Kidney tubule cell (primary cell): ENCODE measurements around the gene GAK.
"Not testable (repeated sequence)": the region's sequence is repeated elsewhere in the genome, so short reads cannot be mapped to it uniquely, and the experiment has no call there.

Experiments used
- DNase-seq: peaks from one replicate; pipeline ENCODE4 v3.0.0-alpha.2; 2018; ENCODE audit warnings: low spot score

Gene GAK

DNA sequence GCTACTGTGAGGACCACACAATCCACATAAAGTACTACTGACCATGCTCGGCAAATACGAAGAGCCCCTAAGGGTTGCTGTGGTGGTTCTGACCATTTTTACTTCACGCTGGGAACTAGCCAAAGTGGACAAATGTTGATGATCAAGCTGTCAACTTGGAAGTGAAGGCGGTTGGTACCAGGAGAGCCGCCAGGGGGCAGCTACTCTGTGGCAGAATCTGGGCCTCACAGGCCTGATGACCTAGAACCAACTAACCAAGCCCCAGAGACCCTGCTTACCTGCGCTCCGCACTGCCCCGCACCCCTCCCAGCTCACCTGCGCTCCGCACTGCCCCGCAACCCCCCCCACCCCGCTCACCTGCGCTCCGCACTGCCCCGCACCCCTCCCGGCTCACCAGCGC, 5.6 kb downstream of the GAK start:
- DNase-seq: no peak

DNA sequence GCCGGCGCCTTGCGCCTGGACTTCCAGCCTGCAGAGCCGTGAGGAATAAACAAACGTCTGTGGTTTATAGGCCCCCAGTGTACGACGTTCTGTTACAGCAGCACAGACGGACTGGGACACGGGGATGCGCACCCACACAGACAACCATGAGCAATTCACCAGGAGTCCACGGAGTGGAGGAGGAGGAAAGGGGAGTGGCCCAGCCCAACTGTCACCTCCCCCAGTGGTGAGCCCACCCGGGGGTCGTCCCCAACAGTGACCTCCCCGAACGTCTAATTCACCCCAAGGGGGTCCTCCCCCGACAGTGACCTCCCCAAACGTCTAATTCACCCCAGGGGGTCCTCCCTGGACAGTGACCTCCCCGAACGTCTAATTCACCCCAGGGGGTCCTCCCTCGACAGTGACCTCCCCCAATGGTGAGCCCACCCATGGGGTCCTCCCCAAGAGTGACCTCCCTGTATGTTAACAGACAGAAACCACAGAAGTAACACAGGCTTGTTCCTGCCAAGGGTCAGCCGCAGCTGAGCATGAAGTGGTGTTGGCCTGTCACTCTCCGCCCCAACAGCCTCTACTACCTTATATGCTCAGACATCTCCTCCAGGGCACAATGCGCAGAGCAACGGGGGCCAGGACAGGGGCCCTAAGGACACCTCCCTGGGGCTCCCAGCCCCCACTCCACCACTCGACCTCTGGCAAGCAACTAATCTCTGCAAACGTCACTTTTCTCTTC, 6.2 kb downstream of the GAK start:
- no peak for DNase-seq

DNA sequence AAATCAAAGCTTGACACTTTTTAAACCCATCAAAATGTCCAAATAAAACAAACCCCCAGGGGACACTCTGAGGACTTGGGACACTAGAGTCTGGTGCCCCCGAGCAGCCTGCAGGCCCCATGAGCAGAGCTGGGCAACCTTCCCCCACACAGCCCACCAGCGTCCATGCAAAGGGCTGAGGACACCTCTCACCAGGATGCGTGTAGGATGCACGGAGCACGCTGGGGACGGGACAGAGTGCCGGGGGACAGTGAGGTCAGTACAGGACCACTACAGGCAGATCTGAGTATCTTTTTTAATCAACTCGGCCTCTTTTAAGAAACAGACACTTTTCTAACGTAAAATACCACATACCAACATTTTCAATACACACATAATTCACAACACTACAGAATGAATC, 6.9 kb downstream of the GAK start:
- DNase-seq: no peak

DNA sequence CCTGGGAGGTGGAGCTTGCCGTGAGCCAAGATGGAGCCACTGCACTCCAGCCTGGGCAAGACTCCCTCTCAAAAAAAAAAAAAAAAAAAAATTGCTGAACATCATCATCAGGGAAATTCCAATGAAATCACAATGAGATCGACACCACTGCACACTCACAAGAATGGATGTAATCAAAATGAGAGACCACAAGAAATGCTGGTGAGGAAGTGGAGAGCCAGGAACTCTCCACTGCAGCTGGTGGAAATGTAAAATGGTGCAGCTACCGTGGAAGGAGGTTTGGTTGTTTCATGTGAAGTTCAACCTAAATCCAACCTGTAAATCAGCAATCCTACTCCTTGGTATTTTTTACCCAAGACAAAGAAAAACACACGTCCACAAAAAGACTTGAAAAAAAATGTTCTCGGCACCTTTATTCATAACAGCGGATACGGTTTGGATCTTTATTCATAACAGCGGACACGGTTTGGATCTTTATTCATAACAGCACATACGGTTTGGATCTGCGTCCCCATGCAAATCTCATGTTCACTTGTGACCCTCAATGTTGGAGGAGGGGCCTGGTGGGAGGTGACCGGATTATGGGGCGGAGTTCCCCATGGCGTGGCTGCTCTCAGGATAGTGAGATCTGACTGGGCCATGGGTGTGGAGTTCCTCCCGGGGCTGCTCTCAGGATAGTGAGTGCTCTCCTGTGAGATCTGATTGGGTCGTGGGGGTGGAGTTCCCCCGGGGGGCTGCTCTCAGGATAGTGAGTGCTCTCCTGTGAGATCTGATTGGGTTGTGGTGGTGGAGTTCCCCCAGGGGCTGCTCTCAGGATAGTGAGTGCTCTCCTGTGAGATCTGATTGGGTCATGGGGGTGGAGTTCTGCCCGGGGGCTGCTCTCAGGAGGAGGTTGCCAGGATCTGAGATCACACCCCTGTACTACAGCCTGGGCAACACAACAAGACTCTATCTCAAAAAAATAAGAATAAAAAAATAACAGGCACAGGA, 7.7 kb downstream of the GAK start:
- peak; percentile 78 for DNase-seq

DNA sequence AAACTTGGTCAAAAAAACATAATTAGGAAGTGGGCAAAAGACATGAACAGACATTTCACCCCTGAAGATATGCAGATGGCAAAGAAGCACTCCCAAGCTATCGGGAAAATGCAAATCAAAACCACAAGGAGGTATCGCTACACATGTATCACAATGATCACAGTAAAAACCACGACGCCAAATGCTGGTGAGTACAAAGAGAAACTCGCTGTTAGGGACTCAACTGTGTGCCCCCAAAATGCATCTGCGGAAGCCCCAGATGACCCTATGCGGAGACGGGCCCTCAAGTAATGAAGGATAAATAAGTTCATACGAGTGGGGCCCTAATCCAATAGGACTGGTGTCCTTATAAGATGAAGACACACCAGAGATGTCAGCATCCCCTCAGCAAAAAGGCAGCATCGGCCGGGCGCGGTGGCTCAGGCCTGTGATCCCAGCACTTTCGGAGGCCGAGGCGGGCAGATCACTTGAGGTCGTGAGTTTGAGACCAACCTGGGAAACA, 10.2 kb downstream of the GAK start:
- DNase-seq: no peak

DNA sequence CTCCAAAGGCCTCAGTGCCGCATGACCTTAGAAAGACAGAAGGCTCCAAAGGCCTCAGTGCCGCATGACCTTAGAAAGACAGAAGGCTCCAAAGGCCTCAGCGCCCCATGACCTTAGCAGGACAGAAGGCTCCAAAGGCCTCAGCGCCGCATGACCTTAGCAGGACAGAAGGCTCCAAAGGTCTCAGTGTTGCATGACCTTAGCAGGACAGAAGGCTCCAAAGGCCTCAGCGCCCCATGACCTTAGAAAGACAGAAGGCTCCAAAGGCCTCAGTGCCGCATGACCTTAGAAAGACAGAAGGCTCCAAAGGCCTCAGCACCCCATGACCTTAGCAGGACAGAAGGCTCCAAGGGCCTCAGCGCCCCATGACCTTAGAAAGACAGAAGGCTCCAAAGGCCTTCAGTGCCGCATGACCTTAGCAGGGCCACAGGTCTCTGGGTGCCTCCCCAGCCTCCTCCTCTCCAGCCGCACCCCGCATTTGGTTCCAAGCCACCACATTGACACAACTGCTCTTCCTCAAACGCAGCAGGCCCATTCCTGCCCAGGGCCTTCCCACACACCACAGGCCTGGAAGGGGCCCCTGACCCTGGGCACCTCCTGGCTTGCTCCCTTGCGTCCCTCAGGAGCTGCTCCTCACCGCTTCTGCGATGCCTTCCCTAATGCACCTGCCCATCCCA, 13.0 kb downstream of the GAK start:
- DNase-seq: not testable (repeated sequence)

DNA sequence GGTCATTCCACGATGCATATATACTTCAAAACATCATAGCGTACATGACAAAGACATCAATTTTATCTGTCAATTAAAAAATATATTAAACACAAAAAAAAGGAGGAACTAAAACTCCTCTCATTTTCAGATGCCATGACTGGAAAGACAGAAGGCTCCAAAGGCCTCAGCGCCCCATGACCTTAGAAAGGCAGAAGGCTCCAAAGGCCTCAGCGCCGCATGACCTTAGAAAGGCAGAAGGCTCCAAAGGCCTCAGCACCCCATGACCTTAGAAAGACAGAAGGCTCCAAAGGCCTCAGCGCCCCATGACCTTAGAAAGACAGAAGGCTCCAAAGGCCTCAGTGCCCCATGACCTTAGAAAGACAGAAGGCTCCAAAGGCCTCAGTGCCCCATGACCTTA, 13.5 kb downstream of the GAK start:
- not testable (repeated sequence) for DNase-seq

DNA sequence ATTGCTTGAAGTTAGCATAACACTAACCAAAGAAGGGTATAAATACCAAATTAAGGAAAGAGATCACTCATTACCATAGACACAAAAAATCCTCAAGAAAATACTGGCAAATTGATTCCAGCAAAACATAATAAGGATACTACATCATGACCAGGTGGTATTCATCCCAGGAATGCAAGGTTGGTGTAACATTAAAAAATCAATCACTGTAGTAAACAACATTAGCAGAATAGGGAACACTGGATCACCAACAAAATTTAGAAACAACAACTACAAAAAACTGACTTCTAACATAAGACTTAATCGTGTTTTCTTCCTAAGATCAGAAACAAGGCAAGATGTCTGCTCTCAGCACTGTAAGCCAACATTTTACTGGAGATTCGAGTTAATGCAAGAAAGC, 14.1 kb downstream of the GAK start:
- no peak for DNase-seq

DNA sequence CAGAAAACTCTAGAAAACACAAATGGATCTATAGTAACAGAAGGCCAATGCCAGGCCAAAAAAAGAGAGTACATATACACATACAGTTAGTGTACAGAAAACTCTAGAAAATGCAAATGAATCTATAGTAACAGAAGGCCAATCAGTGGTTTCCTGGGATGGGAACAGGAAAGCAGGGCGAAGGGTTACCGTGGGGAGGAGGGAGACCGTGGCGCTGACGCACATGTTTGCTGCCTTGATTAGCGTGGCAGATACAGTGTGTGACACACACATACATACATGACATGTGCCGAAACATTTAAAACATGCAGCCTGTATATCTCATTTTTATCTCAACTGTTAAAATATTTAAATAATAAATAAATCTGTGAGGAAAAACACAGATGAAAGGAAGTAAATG, 14.7 kb downstream of the GAK start:
- DNase-seq: no peak

DNA sequence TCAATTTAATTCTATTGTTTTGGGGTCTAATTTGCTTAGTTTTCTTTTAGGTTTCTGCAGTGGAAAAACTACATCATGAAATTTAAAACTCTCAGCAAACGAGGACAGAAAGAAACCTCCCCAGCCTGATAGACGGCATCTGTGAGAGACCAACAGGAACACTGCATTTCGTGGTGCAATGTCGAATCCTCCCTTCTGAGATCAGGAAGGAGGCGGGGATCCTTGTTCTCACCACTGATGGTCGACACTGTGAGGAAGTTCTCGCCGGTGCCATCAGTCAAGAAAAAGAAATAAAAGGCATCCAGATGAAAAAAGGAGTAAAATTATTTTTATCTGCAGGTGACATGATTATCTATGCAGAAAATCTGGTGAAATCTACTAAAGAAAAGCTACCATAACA, 16.5 kb downstream of the GAK start:
- DNase-seq: no peak

DNA sequence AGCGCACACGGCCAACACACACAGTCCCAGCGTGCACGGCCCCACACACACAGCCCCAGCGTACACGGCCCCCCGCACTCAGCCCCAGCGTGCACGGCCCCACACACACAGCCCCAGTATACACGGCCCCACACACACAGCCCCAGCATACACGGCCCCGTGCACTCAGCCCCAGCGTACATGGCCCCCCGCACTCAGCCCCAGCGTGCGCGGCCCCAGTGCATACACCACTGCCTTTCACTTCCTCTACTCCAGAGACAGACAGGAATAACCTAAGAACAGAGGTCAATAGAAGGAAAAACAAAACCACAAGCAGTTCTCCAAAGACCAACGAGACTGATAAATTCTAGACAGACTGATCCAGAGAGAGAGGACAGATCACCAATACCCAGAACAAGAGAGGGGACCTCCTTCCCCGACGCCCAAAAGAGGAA, 17.1 kb downstream of the GAK start:
- DNase-seq: no peak

DNA sequence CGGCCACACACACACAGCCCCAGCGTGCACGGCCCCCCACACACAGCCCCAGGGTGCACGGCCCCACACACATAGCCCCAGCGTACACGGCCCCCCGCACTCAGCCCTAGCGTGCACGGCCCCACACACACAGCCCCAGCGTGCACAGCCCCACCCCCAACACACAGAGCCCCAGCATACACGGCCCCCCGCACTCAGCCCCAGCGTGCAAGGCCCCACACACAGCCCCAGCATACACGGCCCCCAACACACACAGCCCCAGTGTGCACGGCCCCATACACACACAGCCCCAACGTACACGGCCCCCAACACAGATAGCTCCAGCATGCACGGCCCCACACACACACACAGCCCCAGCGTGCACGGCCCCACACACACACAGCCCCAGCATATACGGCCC, 17.6 kb downstream of the GAK start:
- no peak for DNase-seq

DNA sequence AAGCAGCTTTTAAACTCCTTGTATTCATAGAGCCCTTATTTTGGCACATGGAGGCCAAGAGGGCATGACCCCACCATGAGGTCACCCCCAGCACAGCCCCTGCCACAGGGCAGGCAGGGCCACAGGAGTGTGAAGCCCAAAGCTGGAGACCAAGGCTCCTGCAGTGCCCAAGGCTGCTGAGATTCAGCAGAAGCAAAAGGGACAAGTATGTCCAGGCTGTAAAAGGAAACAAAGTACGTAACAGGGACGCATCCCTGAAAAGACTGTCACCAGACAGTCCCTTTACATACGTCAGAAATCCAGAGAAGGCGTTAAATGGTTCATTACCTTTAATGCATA, 18.9 kb downstream of the GAK start:
- no peak for DNase-seq

DNA sequence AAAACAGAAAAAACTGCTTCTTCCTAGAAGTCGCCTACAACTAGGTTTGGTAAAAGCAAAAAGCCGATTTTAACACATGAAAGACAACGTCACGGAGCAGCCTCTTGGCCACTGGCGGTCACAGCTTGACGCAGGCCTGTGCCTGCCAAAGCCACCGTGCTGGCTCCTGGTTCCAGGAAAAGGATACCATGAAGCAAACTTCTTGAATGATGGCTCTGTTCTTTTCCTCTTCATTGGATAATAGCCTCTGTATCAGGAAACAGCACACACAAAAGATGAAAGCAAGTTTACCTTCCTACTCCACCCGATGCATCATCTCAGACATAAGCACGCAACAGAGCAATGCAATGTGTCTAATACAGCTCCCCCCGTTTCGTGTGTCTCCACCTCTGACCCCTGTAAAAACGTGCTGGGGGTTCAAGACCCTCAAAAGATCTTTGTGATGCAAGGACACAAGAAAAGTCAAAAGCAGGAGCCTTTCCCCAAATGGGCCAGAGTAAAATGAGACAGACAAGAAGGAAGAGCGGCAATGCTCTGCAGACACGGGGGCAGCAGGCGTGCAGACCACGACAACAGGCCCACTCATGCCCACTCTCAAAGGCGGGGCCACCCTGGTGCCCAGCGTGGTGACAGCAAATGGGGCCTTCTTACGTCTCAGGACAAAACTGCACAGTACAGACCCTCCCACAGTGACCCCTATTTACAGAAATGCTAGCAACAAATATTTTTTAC, 19.4 kb downstream of the GAK start:
- DNase-seq: no peak

DNA sequence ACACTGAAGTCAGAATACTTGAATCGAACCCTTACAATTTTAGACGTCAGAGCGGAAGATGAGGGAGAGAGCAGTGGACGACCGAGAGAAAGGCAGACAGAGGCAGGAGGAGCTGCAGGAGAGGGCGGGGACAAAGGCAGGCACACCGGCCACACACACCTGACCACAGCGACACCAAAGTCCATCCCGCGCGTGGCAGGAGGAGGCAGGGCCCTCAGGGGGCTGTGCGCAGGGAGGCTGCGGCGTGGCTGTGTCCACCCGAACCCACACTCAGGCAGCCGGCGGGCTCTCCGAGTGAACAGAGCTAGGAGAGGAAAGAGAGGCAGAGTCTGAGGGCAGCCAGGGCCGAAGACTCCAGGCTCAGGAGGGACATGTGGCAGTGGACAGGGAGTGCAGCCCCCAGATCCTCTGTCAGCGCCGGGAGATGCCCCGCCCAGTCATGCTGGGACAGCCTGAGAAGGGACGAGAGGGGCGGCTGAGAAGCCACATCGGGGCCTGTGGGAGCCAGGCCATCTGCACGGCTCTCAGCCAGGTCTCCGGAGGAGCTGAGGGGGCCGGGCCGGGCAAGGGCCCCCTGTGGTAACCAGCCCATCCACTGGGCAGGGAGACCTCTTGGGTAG, 20.1 kb downstream of the GAK start:
- DNase-seq: no peak

DNA sequence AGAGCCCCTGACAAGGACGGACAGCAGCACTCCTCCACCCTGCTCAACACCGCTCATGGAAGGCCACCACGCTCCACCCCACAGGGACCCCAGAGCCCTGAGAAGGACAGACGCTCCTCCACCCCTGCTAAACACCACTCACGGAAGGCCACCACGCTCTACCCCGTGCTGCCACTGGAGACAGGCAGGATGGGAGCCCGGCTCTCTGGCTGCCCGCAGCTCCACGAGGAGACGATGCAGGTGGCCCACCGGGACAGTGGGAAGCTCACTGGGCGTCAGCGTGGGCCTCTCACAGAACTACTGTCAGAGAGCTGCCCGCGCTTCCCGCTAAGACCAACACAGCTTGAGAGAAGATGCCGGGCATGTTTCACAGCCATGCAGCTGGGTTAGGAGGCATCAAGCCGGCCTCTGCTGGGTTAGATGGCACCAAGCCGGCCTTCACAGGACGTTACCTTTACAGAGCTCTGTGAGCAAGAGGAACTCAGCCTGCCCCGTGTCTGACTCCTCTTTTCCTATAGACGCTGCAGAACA, 20.8 kb downstream of the GAK start:
- no peak for DNase-seq

DNA sequence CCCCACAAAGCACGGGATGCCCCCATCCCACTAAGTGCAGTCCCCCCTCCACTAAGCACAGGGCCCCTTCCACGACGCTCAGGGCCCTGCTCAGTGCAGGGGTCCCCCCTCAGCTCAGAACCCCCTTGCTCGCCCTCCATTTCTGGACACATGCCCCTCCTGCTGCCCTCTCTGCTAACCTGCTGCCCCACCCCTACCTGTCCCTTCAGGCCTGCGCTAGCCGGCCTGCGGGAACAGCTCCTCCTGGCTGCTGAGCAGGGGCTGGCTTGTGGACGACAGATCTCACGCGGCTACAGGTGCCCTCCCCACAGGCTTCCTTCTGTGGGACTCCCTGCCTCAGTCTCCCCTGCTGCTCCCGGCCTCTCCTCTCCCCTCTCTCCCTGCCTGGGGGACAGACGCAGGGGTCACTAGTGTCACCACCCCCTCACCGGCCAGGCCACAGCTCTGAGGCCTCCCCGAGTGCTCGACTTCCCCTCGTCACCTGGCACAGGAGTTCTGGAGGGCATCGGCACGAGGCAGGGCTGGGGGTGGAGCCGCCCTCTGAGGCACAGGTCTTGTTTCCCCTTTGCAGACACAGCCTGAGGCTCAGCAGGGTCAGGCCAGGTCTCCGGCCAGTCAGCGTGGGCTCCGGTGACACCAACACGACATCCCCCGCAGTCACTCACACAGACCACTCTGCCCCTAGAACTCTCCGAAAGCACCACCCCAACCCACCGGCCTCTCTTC, 21.6 kb downstream of the GAK start:
- no peak for DNase-seq

DNA sequence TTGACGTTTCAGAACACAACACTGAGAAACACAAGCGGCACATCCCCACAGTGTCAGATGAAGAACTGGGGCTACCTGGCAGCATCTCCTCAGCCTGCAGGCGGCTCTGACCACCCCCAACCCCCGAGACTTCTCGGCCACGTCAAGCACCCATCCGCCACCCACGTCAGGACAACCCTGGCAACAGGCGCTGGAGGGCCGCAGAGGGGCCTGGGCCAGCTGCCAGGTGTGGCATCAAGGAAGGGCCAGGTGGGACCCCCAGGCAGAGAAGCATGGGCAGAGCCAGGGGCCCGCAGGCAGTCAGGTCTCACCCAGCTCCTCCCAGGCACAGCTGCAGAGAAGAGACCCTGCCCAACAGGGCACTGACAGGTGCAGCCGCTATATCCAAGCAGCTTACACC, 22.3 kb downstream of the GAK start:
- DNase-seq: no peak

DNA sequence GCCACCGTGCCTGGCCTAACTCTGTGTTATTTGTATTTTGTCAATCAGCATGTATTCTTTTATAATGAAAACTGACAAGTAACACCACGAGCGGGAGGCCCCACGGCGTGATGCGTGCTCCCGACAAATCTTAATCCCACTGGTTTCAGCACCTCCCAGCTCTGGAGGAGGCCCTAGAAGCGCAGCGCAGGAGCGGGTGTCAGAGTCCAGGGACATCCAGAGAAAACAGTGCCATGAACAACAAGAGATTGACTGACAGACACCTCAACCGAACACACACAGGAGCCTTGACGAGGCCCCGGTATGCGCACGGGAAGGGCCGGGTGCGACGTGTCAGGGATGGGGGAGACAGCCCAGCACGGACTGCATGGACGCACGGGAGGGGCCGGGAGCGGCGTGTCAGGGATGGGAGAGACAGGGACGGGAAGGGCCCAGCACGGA, 23.0 kb downstream of the GAK start:
- no peak for DNase-seq

DNA sequence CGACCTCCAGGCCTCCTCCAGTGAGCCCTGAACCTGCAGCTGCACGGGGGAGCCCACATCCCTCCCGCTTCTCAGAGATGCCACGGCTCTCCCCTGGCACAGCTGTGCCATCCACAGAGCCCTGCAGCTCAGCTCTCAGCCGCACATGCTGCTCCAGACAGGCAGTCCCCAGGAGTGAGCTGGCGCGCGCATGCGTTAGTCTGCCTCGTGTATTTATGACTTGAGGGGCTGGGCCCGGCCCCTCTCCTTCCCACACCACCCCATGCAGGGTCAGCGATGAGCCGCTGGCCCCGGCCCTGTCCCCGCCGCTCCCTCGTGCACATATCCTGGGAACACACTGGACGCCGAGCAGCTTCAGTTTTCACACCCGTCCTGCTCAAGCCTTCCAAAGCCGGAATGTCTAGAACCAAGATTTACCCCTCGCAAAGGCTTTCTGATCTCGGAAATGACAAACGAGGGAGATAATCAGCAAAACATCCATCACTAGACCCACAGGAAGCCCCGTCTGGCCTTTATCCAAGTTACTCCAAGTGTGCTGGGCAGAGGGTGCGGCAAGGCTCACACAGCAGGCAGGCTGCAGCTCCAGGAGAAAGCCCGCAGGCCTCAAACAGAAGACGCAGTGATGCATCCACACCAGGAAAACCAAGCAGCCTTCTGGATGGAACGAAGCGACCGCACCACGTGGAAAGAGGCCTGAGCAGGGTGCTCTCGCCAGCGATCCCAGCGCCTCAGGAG, 24.3 kb downstream of the GAK start:
- no peak for DNase-seq
